Measurements from ENCODE around the gene TMEM50B.
"Not testable (repeated sequence)": the region's sequence is repeated elsewhere in the genome, so short reads cannot be mapped to it uniquely, and the experiment has no call there.

TMEM50B gene

GRCh38 chr21:33421713-33422393, 57.9 kb downstream of the TMEM50B start:
- peaks cover 6% of the 10 kb centered on the region for H3K36me3 ChIP-seq (ENCODE audit: control insufficient read depth, insufficient read depth, low read length)
- H3K4me1 ChIP-seq (ENCODE audit: control insufficient read depth, insufficient read depth, low read length): peaks cover 49% of the 10 kb centered on the region
- no peaks in the 10 kb centered on the region for H3K27me3 ChIP-seq (ENCODE audit: control insufficient read depth, insufficient read depth, low read length)
- no peaks in the 10 kb centered on the region for H3K9me3 ChIP-seq (ENCODE audit: control insufficient read depth, low read length)
- no peak overlapping the region for H3K4me3 ChIP-seq (ENCODE audit: low read length)
- H3K9ac ChIP-seq (ENCODE audit: low read length): no peak overlapping the region

DNA sequence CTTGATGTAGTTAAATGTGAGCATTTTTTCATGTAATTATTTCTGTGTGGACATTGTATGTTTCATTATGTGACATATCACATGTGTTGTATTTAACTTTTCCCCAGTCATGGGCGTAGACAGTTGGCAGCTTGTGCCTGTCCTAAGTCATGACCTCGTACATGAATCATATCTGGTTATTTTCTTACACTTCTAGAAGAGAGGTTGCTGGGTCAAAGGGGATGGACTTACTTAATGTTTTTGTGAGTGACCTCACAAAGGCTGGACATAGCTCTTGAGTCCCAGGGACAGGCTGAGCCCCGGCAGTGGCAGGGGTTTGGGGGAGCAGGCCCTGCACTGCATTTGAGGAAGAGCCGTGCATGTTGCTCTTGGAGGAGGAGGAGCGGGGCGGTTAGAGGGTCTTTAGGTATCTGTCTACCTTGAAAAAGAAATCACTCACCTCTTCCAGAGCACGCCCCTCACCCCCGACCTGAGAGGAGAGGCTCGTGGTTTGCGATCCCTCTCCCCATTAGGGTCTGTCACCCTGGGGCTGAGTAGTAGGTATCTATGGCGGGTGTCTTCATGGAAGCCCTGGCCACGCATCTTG, 60.1 kb downstream of the TMEM50B start:
- no peak overlapping the region for H3K4me3 ChIP-seq (ENCODE audit: low read length)
- H3K9ac ChIP-seq (ENCODE audit: low read length): peak overlapping the region; percentile 13
- H3K27me3 ChIP-seq (ENCODE audit: control insufficient read depth, insufficient read depth, low read length): no peaks in the 10 kb centered on the region
- peaks cover 51% of the 10 kb centered on the region for H3K4me1 ChIP-seq (ENCODE audit: control insufficient read depth, insufficient read depth, low read length)
- peaks cover 6% of the 10 kb centered on the region for H3K36me3 ChIP-seq (ENCODE audit: control insufficient read depth, insufficient read depth, low read length)
- no peaks in the 10 kb centered on the region for H3K9me3 ChIP-seq (ENCODE audit: control insufficient read depth, low read length)

GRCh38 chr21:33418691-33419090, 61.1 kb downstream of the TMEM50B start:
- Histone ChIP-seq H3K4me3 (ENCODE audit: low read length) (no peak overlapping the region), H3K27me3 (ENCODE audit: control insufficient read depth, insufficient read depth, low read length) (no peaks in the 10 kb centered on the region), H3K9ac (ENCODE audit: low read length) (peak overlapping the region; percentile 51), H3K36me3 (ENCODE audit: control insufficient read depth, insufficient read depth, low read length) (peaks cover 6% of the 10 kb centered on the region), H3K9me3 (ENCODE audit: control insufficient read depth, low read length) (no peaks in the 10 kb centered on the region), H3K4me1 (ENCODE audit: control insufficient read depth, insufficient read depth, low read length) (peaks cover 60% of the 10 kb centered on the region)

DNA sequence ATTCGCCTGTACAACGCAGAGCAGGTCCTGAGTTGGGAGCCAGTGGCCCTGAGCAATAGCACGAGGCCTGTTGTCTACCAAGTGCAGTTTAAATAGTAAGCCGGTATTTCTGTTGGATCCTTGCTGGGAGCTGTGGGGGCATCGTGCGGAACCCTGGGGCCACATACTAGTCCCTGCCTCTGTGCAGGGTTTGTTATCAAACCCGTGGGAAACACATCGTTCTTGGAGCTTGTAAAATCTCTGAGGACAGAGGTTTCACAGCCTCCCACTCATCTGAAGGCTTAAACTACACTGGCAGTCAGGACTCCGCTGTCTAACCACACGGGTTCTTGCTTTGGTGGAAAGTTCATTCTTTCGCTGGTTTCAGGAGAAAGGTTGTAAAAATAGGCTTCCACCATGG, 64.8 kb downstream of the TMEM50B start:
- H3K9me3 ChIP-seq (ENCODE audit: control insufficient read depth, low read length): no peaks in the 10 kb centered on the region
- peaks cover 82% of the 10 kb centered on the region for H3K4me1 ChIP-seq (ENCODE audit: control insufficient read depth, insufficient read depth, low read length)
- H3K9ac ChIP-seq (ENCODE audit: low read length): no peak overlapping the region
- no peak overlapping the region for H3K4me3 ChIP-seq (ENCODE audit: low read length)
- H3K27me3 ChIP-seq (ENCODE audit: control insufficient read depth, insufficient read depth, low read length): no peaks in the 10 kb centered on the region
- no peaks in the 10 kb centered on the region for H3K36me3 ChIP-seq (ENCODE audit: control insufficient read depth, insufficient read depth, low read length)

DNA sequence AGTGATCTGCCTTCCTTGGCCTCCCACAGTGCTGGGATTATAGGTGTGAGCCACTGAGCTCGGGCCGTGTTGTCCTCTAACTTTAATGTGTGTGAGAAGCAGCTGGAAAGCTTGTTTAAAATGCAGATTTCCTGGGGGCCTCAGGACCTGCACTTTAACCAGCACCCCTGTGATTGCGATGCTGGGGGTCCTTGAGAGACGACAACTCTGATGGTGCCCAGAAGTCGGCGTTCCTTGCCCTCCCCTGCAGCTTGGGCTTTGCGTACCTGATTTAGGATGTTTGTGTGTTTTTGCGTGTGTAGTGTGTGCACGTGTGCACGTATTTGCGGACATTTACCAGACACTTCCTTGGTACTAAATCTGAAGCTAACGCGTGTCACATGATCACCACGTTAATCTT, 65.7 kb downstream of the TMEM50B start:
- H3K36me3 ChIP-seq (ENCODE audit: control insufficient read depth, insufficient read depth, low read length): no peaks in the 10 kb centered on the region
- H3K9ac ChIP-seq (ENCODE audit: low read length): no peak overlapping the region
- H3K4me3 ChIP-seq (ENCODE audit: low read length): no peak overlapping the region
- H3K27me3 ChIP-seq (ENCODE audit: control insufficient read depth, insufficient read depth, low read length): no peaks in the 10 kb centered on the region
- peaks cover 81% of the 10 kb centered on the region for H3K4me1 ChIP-seq (ENCODE audit: control insufficient read depth, insufficient read depth, low read length)
- H3K9me3 ChIP-seq (ENCODE audit: control insufficient read depth, low read length): no peaks in the 10 kb centered on the region

- Histone ChIP-seq H3K9ac (ENCODE audit: low read length) (peak overlapping the region; percentile 26), H3K36me3 (ENCODE audit: control insufficient read depth, insufficient read depth, low read length) (no peaks in the 10 kb centered on the region), H3K4me1 (ENCODE audit: control insufficient read depth, insufficient read depth, low read length) (peaks cover 71% of the 10 kb centered on the region), H3K9me3 (ENCODE audit: control insufficient read depth, low read length) (no peaks in the 10 kb centered on the region), H3K4me3 (ENCODE audit: low read length) (no peak overlapping the region), H3K27me3 (ENCODE audit: control insufficient read depth, insufficient read depth, low read length) (no peaks in the 10 kb centered on the region)
Observed at GRCh38 chr21:33412832-33413519, 66.8 kb downstream of the TMEM50B start.

DNA sequence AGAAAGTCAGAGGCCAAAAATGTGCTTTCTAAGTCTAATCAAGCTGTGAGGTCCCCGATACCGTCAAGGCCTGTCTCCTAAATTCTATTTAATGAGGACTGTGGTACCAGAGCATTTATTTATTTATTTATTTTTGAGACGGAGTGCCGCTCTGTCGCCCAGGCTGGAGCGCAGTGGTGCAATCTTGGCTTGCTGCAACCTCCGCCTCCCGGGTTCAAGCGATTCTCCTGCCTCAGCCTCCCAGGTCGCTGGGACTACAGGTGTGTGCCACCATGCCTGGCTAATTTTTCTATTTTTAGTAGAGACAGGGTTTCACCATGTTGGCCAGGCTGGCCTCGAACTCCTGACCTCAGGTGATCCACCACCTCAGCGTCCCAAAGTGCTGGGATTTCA, 67.3 kb downstream of the TMEM50B start:
- not testable (repeated sequence) for H3K36me3 ChIP-seq (ENCODE audit: control insufficient read depth, insufficient read depth, low read length); H3K4me3 ChIP-seq (ENCODE audit: low read length); H3K27me3 ChIP-seq (ENCODE audit: control insufficient read depth, insufficient read depth, low read length); H3K9me3 ChIP-seq (ENCODE audit: control insufficient read depth, low read length)
- H3K4me1 ChIP-seq (ENCODE audit: control insufficient read depth, insufficient read depth, low read length): peaks cover 67% of the 10 kb centered on the region
- H3K9ac ChIP-seq (ENCODE audit: low read length): peak overlapping the region; percentile 25

GRCh38 chr21:33411949-33412430, 67.8 kb downstream of the TMEM50B start:
- Histone ChIP-seq H3K4me3 (ENCODE audit: low read length) (no peak overlapping the region), H3K4me1 (ENCODE audit: control insufficient read depth, insufficient read depth, low read length) (peaks cover 67% of the 10 kb centered on the region), H3K36me3 (ENCODE audit: control insufficient read depth, insufficient read depth, low read length) (no peaks in the 10 kb centered on the region), H3K9me3 (ENCODE audit: control insufficient read depth, low read length) (no peaks in the 10 kb centered on the region), H3K9ac (ENCODE audit: low read length) (peak overlapping the region; percentile 10), H3K27me3 (ENCODE audit: control insufficient read depth, insufficient read depth, low read length) (no peaks in the 10 kb centered on the region)

- Histone ChIP-seq H3K36me3 (ENCODE audit: control insufficient read depth, insufficient read depth, low read length) (no peaks in the 10 kb centered on the region), H3K9ac (ENCODE audit: low read length) (peak overlapping the region; percentile 49), H3K4me3 (ENCODE audit: low read length) (no peak overlapping the region), H3K4me1 (ENCODE audit: control insufficient read depth, insufficient read depth, low read length) (peaks cover 44% of the 10 kb centered on the region), H3K9me3 (ENCODE audit: control insufficient read depth, low read length) (no peaks in the 10 kb centered on the region), H3K27me3 (ENCODE audit: control insufficient read depth, insufficient read depth, low read length) (no peaks in the 10 kb centered on the region)
Observed at GRCh38 chr21:33406493-33406892, 73.3 kb downstream of the TMEM50B start.

DNA sequence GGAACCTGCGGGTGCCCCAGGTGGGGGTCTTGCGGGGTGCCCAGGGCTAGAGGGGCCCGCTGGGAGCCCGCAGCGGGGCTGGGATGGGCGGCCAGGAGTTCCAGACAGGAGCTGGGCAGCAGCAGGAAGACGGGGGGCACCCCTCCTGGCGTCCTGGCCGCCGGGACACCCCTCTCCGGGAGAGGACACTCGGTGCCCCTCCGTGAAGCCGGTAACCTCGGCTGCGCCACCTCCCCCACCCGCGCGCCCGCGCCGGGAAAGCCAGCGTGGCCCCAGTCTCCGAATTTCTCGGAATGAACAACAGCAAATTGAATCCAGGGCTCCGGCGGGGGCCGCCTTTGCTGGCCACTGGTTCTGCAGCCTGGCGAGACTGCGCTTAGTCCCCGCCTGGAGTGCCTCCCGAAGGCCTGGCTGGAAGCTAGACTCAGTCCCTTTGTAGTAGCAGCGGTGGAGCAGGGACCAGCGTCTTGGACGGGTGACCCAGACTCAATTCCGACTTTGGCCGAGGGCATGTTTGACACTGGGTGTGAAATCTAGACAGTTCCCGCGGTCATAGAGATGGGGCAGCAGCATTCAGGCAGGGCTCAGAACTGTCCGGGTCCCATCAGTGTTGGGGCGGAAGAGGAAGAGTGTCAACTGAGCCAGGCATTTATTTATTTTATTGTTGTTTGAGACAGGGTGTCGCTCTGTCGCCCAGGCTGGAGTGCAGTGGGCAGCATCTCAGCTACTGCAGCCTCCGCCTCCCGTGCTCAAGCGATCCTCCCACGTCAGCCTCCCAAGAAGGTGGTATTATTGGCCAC, 75.8 kb downstream of the TMEM50B start:
- Histone ChIP-seq H3K27me3 (ENCODE audit: control insufficient read depth, insufficient read depth, low read length) (no peaks in the 10 kb centered on the region), H3K9ac (ENCODE audit: low read length) (peak overlapping the region; percentile 100), H3K4me1 (ENCODE audit: control insufficient read depth, insufficient read depth, low read length) (peaks cover 27% of the 10 kb centered on the region), H3K4me3 (ENCODE audit: low read length) (peak overlapping the region; percentile 97), H3K36me3 (ENCODE audit: control insufficient read depth, insufficient read depth, low read length) (no peaks in the 10 kb centered on the region), H3K9me3 (ENCODE audit: control insufficient read depth, low read length) (no peaks in the 10 kb centered on the region)

- H3K4me1 ChIP-seq (ENCODE audit: control insufficient read depth, insufficient read depth, low read length): peaks cover 27% of the 10 kb centered on the region
- peak within 1 kb of the TSS; percentile 97 for H3K4me3 ChIP-seq (ENCODE audit: low read length)
- H3K36me3 ChIP-seq (ENCODE audit: control insufficient read depth, insufficient read depth, low read length): no peaks in the 10 kb centered on the region
- no peaks in the 10 kb centered on the region for H3K9me3 ChIP-seq (ENCODE audit: control insufficient read depth, low read length)
- H3K9ac ChIP-seq (ENCODE audit: low read length): peak within 1 kb of the TSS; percentile 100
- H3K27me3 ChIP-seq (ENCODE audit: control insufficient read depth, insufficient read depth, low read length): no peaks in the 10 kb centered on the region
Observed at GRCh38 chr21:33403128-33403785, 76.5 kb downstream of the TMEM50B start, which contains the start of gene IFNGR2. Gene IFNGR2, plus strand, starts transcription at chr21:33403413. Its CDS starts 131 bp downstream, at chr21:33403544.
